ENCODE data around the gene SNX32.

The SNX32 gene

DNA sequence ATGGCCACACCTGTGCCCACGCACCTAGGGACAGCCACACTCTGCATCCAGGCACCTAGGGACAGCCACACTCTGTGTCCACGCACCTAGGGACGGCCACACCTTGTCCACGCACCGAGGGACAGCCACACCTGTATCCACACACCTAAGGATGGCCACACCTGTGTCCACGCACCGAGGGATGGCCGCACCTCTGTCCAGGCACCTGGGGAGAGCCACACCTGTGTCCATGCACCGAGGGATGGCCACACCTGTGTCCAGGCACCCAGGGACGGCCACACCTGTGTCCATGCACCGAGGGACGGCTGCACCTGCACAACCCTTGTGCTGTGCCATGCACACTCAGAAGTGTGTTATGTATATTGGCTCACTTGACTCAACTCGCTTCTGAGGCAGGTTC is 36.1 kb upstream of the SNX32 start:
- no peak for DNase-seq (ENCODE audit: low read depth)

- DNase-seq (ENCODE audit: low read depth) = no peak
Measured at GRCh38 chr11:65798882-65799281, 34.9 kb upstream of the SNX32 start.

GRCh38 chr11:65801153-65801987 is 32.4 kb upstream of the SNX32 start:
- DNase-seq (ENCODE audit: low read depth) = no peak

DNA sequence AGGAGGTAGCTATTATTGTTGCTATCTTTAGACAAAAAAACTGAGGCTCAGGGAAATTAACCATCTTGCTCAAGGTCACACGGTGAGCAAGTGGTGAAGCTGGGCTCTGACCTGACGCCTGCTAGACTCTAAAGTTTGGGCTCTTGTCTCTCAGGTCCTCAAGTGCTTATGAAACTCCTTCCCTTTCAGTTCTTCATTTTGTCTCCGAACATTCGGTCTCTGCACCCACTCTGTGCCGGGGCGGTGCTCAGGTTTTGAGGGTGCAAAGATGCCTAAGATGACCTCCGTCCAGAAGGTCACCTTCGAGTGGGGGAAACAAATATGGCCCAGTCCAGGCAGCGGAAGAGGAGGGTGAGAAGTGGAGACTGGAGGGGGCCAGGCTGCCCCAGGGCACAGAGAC is 30.9 kb upstream of the SNX32 start:
- DNase-seq (ENCODE audit: low read depth) = no peak

- no peak for DNase-seq (ENCODE audit: low read depth)
Measured at GRCh38 chr11:65803797-65804492, 29.8 kb upstream of the SNX32 start.

DNA sequence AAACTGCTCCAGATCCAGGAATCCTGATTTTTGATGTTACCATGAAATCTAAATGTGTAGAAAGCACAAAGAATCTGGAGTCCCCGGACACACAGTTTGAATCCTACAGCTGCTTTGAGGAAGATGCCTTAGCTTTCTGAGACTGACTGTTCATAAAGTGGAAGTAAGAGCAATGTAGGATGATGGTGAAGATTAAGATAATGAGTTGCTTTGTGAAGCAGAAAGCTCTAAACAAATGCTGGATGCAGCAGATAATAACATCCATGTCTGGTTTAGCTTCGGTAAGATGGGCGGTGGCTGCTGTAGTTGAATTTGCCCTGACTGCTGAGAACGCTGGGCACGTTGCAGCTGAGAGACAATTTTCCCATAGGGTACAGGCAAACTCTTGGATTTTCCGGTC is 26.8 kb upstream of the SNX32 start:
- DNase-seq (ENCODE audit: low read depth) = no peak

GRCh38 chr11:65808744-65809341 is 24.9 kb upstream of the SNX32 start:
- no peak for DNase-seq (ENCODE audit: low read depth)

GRCh38 chr11:65809496-65809895 is 24.3 kb upstream of the SNX32 start:
- no peak for DNase-seq (ENCODE audit: low read depth)

GRCh38 chr11:65810046-65810868 is 23.5 kb upstream of the SNX32 start:
- DNase-seq (ENCODE audit: low read depth) = no peak

GRCh38 chr11:65811764-65812475 is 21.8 kb upstream of the SNX32 start:
- no peak for DNase-seq (ENCODE audit: low read depth)

- DNase-seq (ENCODE audit: low read depth) = no peak
Measured at GRCh38 chr11:65814131-65814985, 19.4 kb upstream of the SNX32 start.

- DNase-seq (ENCODE audit: low read depth) = no peak
Measured at GRCh38 chr11:65814986-65815565, 18.7 kb upstream of the SNX32 start.

- DNase-seq (ENCODE audit: low read depth) = no peak
Measured at GRCh38 chr11:65816696-65817095, 17.1 kb upstream of the SNX32 start.

GRCh38 chr11:65817312-65817834 is 16.4 kb upstream of the SNX32 start:
- DNase-seq (ENCODE audit: low read depth) = no peak

- peak; percentile 61 for DNase-seq (ENCODE audit: low read depth)
Measured at GRCh38 chr11:65817835-65818680, 15.7 kb upstream of the SNX32 start.

- DNase-seq (ENCODE audit: low read depth) = no peak
Measured at GRCh38 chr11:65821107-65821506, 12.7 kb upstream of the SNX32 start.

GRCh38 chr11:65822776-65823528 is 10.8 kb upstream of the SNX32 start:
- DNase-seq (ENCODE audit: low read depth) = no peak
